DOHH2 (cell line): ENCODE measurements around the gene MAX.

ENCODE experiments used
- EZH2phosphoT487 ChIP-seq: fragments of 200-600 bp; sonication (generic); IDR thresholded peaks from 2 replicates; pipeline ENCODE4 v1.6.1; 2017; ENCODE audit warnings: borderline replicate concordance, mild to moderate bottlenecking, antibody characterized with exemption, low read length, moderate library complexity, mixed read lengths
- TF ChIP-seq, protein P1 (sequence below): fragments of 200-600 bp; sonication (generic); IDR thresholded peaks from one replicate; pipeline ENCODE4 v1.5.1; 2014; ENCODE audit warnings: antibody characterized with exemption, mild to moderate bottlenecking, low read depth, low read length; ENCODE audit not compliant: poor library complexity, severe bottlenecking

DNA sequence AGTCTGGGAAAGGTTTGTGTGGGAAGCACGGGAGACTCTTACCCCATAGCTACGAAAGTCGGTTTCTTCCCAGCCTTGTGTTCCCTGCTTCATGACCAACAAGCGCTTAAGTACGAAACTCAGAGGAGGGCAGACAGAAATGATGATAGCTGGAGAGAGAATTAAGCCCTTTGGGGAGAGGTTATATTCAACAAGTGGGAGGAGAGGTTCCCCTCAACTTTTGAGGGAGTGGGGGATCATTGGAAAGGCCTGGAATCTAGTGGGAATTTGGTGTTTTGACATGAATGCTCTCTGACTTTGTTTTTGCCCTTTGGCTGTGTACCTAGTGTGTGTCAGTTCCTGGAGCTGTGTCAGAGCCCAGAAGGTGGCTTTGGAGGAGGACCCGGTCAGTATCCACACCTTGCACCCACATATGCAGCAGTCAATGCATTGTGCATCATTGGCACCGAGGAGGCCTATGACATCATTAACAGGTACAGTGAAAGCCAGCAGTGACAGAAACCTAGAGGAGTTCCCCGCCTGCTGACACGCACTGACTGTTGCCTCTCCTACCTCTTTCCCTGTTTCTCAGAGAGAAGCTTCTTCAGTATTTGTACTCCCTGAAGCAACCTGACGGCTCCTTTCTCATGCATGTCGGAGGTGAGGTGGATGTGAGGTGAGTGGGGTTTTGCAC lies 75.1 kb downstream of the MAX start:
- TF ChIP-seq, protein P1, sequence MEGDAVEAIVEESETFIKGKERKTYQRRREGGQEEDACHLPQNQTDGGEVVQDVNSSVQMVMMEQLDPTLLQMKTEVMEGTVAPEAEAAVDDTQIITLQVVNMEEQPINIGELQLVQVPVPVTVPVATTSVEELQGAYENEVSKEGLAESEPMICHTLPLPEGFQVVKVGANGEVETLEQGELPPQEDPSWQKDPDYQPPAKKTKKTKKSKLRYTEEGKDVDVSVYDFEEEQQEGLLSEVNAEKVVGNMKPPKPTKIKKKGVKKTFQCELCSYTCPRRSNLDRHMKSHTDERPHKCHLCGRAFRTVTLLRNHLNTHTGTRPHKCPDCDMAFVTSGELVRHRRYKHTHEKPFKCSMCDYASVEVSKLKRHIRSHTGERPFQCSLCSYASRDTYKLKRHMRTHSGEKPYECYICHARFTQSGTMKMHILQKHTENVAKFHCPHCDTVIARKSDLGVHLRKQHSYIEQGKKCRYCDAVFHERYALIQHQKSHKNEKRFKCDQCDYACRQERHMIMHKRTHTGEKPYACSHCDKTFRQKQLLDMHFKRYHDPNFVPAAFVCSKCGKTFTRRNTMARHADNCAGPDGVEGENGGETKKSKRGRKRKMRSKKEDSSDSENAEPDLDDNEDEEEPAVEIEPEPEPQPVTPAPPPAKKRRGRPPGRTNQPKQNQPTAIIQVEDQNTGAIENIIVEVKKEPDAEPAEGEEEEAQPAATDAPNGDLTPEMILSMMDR = no peak
- TF ChIP-seq EZH2phosphoT487 = no peak
